Measurements from ENCODE around the gene ANKRD60. TPM values are rescaled to one million over a fixed set of nuclear protein-coding genes. Genes with fewer than 3 reads are reported as not detected.

Gene ANKRD60
- total RNA-seq, 1 donor, result not detected

DNA sequence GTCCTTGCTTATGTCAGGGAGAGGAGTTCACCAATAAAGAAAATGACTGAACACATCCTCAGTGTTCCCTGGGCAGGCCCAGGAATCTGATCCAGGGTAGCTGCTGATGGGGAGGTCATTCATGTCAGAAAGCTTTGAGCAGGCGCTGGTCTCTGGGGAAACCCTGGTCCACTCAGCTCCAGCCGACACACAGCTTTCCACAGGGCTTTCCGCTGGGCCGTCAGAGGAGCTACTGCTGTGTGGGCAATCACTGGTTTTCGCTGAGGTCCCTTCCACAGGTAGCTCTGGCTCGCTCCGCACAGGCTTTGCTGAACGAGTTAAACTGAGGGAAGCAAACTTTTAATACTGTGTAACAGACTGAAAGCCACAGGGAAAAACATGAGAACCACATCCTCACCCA lies 17.5 kb upstream of the ANKRD60 start:
- DNase-seq (ENCODE audit: low read depth), result no peak

GRCh38 chr20:58245181-58245891 lies 16.9 kb upstream of the ANKRD60 start:
- DNase-seq (ENCODE audit: low read depth), result no peak
- H3K4me3 ChIP-seq (ENCODE audit: low read depth, low read length), result no peak overlapping the region
- TF ChIP-seq CTCF (IDR thresholded peaks at IDR 0.05; ENCODE audit: insufficient read depth, low read length), result no peak

More for the DNA sequence above, 17.5 kb upstream of the ANKRD60 start:
- H3K4me3 ChIP-seq (ENCODE audit: low read depth, low read length), result no peak overlapping the region
- no peak for TF ChIP-seq CTCF (IDR thresholded peaks at IDR 0.05; ENCODE audit: insufficient read depth, low read length)

DNA sequence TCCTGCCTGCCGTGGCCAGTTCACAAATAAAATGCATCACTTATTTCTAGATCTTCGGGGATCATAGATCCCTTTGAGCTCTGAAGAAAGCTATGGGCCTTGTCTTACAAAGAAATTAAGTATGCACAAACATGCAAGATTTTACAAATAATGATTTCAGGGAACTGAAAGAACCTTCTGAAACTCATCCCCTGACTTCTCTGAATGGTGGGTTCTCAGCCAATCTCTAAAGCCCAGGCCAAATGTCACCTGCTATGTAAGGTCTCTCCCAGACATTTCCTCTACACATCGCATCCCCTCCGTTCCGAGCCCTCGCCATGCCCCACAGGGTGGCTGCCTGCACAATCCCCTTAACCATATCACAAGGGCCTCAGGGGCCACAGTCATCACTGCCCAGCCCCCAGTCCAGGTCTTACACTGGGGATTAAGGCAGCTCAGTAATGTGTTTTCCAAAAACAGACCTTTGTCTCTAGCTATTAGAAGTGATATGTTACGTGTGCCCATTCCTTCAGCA lies 16.1 kb upstream of the ANKRD60 start:
- TF ChIP-seq CTCF (IDR thresholded peaks at IDR 0.05; ENCODE audit: insufficient read depth, low read length), result no peak

GRCh38 chr20:58243653-58244410 lies 15.4 kb upstream of the ANKRD60 start:
- DNase-seq (ENCODE audit: low read depth), result no peak
- no peak overlapping the region for H3K4me3 ChIP-seq (ENCODE audit: low read depth, low read length)
- TF ChIP-seq CTCF (IDR thresholded peaks at IDR 0.05; ENCODE audit: insufficient read depth, low read length), result no peak

More for the DNA sequence above, 16.1 kb upstream of the ANKRD60 start:
- no peak overlapping the region for H3K4me3 ChIP-seq (ENCODE audit: low read depth, low read length)
- DNase-seq (ENCODE audit: low read depth), result no peak

- H3K4me3 ChIP-seq (ENCODE audit: low read depth, low read length), result no peak overlapping the region
- TF ChIP-seq CTCF (IDR thresholded peaks at IDR 0.05; ENCODE audit: insufficient read depth, low read length), result no peak
- no peak for DNase-seq (ENCODE audit: low read depth)
These were observed 14.4 kb upstream of the ANKRD60 start for GRCh38 chr20:58242824-58243223.

GRCh38 chr20:58241766-58242465 lies 13.5 kb upstream of the ANKRD60 start:
- no peak for DNase-seq (ENCODE audit: low read depth)
- H3K4me3 ChIP-seq (ENCODE audit: low read depth, low read length), result no peak overlapping the region
- no peak for TF ChIP-seq CTCF (IDR thresholded peaks at IDR 0.05; ENCODE audit: insufficient read depth, low read length)
